Esophagus squamous epithelium (tissue), 4 donors: ENCODE data around the gene ESR1.

ENCODE experiments used
- CTCF ChIP-seq, 6 experiments: fragments of 450-650 bp in 4 of 6; fragments of 200-600 bp in 2 of 6; sonication (generic) in 2 of 6; IDR thresholded peaks; one replicate each; pipeline ENCODE4 v1.5.1; 2016 to 2019; ENCODE audit warnings: antibody characterized with exemption in 6 of 6, mild to moderate bottlenecking in 4 of 6, moderate library complexity in 4 of 6
- POLR2A ChIP-seq, 4 donors: fragments of 450-650 bp; IDR thresholded peaks; one replicate each; pipeline ENCODE4 v1.6.1; 2017; ENCODE audit warnings: antibody characterized with exemption in 4 of 4, mild to moderate bottlenecking in 4 of 4, moderate library complexity in 3 of 4

GRCh38 chr6:152059909-152060308, 252.4 kb downstream of the ESR1 start:
- TF ChIP-seq CTCF (IDR thresholded peaks at IDR 0.05) (no peak), POLR2A (IDR thresholded peaks at IDR 0.05) (no peak)
